HG03439 (cell line): Measurements from ENCODE around the gene KRT6A.

Experiments
- ATAC-seq: cut with Tn5 transposase; IDR thresholded peaks from one replicate; pipeline ENCODE4 v1.9.1; 2021; ENCODE audit warnings: mild to moderate bottlenecking, moderate library complexity; ENCODE audit not compliant: unreplicated experiment

The KRT6A gene

DNA sequence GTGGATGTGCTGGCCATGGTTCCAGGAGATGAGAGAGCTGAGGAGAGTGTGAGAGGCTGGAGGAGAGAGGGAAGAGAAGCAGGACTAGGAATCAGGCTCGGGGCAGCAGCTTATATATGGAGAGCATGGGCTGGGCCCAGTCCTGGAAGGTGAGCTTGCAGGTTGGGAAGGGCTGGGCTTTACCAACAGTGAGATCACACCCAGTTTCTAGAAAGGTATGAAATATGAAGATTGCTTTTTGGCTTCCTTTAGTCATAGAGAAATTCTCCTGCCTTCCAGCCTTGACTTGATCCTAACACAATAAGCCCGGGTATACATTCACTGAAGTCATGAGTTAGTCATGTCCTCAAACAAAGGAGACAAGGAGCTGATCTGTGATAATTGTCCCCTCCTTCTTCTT is at the start of gene KRT6A:
KRT6A (minus strand) TSS at position 86 of the 400 bp plus-strand sequence; CDS start at position 17, 69 bp downstream.
- no peak for ATAC-seq

- no peak for ATAC-seq
Measured at GRCh38 chr12:52542157-52542556, 49.1 kb upstream of the KRT6A start.

GRCh38 chr12:52541709-52542108 is 48.7 kb upstream of the KRT6A start:
- ATAC-seq = no peak

DNA sequence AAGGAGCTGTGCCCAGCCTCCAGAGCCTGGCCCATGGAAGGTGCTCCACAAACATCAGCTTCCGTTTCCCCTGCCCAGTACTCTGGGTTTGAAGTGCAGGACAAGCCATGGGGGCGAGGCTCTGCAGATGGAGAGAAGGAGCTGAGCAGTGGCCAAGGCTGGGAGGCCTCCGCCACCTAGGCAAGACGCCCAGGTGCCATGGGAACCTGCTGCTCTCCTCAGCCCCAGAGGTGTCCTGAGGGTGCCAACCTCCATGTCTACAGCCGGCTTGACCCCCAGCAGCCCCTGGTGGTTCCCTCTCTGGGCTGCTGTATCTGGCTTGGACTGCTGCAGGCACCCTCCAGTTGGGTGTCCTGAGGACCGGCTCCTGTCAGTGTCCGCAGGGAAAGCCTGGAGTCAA is 47.5 kb upstream of the KRT6A start:
- no peak for ATAC-seq

GRCh38 chr12:52539821-52540173 is 46.7 kb upstream of the KRT6A start:
- no peak for ATAC-seq

- ATAC-seq = no peak
Measured at GRCh38 chr12:52539083-52539820, 46.2 kb upstream of the KRT6A start.

DNA sequence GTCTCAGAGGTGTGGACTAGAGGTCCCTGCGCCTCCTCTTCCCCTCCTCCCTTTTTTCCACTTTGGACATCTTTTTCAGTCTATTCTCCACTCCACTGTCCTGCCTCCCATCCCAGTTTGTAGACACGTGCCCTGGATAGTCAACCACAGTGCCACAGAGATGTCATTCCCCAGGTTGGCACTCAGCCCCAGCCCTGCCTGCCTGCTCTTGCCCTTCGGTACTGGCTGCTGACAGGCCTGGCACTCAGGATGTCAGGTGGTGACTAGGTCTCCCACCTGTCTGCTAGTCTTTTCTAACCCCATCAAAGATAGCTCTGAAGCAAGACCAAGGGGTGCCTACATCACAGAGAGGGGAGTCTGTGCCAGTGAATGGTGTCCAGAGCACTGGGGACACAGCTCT is 44.0 kb upstream of the KRT6A start:
- no peak for ATAC-seq

DNA sequence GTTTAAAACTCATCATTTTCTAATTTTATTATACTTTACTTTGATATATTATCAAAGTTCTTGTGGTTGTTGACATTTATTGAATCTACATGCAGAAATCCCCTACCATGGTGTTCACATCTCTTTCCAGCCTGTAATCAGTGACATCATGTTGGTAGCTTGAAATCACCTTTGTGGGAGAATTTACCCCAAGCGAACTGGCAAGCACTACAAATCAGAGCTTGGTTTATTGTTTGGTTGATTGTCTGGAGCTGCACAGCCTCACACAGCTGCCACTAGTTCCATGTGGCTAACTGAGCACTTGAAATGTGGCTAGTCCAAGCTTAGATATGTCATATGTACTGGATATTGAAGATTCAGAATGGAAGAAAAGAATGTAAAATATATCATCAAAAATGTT is 42.5 kb upstream of the KRT6A start:
- ATAC-seq = no peak

GRCh38 chr12:52534482-52534881 is 41.4 kb upstream of the KRT6A start:
- ATAC-seq = no peak

DNA sequence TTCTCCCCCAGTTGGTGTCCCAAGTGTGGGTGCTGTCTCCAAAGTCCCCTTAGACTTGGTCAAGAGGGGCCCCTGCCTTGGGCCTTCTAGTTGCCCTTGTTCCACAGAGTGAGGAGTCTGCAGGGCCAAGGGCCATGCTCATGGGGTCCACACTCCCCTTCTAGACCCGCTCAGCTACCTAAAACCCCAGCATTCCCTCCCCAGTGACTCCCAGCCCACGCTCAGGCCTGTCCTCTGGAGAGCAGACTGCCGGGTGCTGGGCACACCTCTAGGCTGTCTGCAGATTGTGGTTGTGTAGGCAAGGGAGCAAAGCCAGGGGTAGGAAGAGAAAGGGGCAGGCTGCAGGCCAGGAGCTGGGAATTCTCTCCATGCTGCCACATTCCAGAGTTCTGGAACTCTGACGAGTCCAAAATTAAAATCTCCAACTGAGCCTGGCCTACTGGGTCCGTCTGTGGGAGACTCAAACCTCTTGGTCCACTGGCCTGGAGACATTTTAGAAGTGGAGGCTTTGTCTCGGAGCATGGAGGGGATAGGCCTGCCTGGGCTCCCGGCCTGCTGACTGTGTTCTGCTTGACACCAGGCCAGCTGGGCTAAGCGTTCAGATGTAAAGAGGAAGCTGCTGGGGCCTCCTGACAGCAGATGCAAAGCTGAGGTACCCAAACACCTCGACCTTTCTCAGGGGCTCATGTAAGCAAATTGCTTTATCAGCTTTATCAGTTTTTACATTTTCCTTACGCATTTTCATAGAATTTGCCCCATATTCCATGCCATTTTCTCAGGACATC is 40.8 kb upstream of the KRT6A start:
- no peak for ATAC-seq

DNA sequence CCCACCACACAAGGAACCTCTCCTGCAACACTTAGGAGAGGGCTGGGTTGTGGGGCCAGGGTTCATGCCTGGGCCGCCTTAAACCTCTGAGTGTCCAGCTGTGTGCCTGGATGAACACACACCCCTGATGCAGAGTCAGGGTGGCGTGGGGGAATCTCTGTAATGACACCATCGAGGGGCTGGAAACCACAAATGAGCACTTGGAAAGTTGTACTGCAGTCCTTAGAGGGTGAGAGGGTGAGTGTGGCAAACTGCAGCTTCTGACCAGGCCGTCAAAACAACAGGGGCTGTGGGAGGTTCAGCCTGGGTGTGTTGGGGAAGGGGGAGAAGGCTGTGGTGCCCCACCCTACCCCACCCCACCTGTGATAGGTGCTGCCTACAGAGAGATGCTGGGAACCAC is 39.6 kb upstream of the KRT6A start:
- no peak for ATAC-seq

- ATAC-seq = no peak
Measured at GRCh38 chr12:52531566-52532300, 38.7 kb upstream of the KRT6A start.

GRCh38 chr12:52530905-52531304 is 37.8 kb upstream of the KRT6A start:
- ATAC-seq = no peak

- ATAC-seq = no peak
Measured at GRCh38 chr12:52530366-52530765, 37.3 kb upstream of the KRT6A start.

GRCh38 chr12:52529846-52530245 is 36.8 kb upstream of the KRT6A start:
- ATAC-seq = no peak

- no peak for ATAC-seq
Measured at GRCh38 chr12:52529417-52529816, 36.4 kb upstream of the KRT6A start.

DNA sequence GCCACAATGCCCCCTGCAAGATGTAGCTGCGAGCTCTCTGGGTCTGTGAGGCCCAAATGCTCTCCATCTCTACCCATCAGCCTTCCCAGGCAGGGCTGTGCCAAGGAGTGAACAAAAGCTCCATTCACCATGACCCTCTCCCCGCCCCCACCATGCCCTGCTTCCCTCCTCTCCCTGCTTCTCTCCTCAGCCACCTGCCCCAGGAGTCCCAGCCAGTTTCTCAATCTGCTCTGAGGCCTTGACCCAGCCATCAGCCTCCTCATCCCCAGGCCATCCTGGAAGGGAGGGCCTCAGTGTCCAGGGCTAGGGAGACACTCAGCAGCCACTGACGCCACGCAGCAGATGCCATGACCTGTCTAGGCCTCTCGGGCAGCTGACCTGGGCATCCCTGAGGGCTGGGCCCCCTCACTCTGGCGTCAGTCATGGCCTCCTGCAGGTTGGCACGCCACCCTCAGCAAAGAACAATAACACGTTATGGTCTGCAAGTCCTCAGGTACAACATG is 35.6 kb upstream of the KRT6A start:
- no peak for ATAC-seq

DNA sequence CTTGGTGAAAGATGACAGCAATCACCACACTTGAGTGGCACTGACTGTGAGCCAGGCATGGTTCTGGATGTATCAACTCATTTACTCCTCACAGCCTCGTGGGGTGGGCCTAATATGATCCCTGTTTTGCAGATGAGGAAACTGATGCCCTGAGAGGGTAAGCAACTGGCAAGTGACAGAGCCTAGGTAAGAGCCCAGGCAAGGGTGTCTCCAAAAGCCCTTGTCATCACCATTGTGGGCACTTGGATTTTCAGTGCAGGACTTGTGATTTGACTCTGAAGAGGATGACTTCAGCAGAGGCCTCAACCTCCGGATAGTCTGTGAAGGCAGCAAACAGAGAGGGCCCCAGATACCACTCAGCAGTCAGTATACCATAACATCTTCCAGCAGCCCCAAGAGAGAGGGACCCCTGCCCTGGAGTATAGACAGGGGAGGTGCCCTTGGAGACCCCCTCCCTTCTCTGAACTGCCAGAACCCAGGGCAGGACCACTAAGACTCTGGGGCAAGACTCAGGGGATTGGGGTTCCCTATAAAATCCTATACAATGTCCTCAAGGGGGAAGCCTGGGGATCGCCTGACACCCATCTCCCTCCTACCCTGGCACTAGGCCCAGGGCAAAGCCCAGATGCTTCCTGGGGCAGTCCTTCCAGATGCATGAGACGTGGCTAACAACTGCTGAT is 34.2 kb upstream of the KRT6A start:
- no peak for ATAC-seq

GRCh38 chr12:52526511-52526951 is 33.5 kb upstream of the KRT6A start:
- no peak for ATAC-seq

- ATAC-seq = no peak
Measured at GRCh38 chr12:52525661-52526499, 32.8 kb upstream of the KRT6A start.
